ENCODE results near the gene CENPI.
A peak's percentile ranks its signal among the peaks of the same experiment; 100 is the strongest.
"Not testable (repeated sequence)": the region's sequence is repeated elsewhere in the genome, so short reads cannot be mapped to it uniquely, and the experiment has no call there.

Gene CENPI, protein sequence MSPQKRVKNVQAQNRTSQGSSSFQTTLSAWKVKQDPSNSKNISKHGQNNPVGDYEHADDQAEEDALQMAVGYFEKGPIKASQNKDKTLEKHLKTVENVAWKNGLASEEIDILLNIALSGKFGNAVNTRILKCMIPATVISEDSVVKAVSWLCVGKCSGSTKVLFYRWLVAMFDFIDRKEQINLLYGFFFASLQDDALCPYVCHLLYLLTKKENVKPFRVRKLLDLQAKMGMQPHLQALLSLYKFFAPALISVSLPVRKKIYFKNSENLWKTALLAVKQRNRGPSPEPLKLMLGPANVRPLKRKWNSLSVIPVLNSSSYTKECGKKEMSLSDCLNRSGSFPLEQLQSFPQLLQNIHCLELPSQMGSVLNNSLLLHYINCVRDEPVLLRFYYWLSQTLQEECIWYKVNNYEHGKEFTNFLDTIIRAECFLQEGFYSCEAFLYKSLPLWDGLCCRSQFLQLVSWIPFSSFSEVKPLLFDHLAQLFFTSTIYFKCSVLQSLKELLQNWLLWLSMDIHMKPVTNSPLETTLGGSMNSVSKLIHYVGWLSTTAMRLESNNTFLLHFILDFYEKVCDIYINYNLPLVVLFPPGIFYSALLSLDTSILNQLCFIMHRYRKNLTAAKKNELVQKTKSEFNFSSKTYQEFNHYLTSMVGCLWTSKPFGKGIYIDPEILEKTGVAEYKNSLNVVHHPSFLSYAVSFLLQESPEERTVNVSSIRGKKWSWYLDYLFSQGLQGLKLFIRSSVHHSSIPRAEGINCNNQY

DNA sequence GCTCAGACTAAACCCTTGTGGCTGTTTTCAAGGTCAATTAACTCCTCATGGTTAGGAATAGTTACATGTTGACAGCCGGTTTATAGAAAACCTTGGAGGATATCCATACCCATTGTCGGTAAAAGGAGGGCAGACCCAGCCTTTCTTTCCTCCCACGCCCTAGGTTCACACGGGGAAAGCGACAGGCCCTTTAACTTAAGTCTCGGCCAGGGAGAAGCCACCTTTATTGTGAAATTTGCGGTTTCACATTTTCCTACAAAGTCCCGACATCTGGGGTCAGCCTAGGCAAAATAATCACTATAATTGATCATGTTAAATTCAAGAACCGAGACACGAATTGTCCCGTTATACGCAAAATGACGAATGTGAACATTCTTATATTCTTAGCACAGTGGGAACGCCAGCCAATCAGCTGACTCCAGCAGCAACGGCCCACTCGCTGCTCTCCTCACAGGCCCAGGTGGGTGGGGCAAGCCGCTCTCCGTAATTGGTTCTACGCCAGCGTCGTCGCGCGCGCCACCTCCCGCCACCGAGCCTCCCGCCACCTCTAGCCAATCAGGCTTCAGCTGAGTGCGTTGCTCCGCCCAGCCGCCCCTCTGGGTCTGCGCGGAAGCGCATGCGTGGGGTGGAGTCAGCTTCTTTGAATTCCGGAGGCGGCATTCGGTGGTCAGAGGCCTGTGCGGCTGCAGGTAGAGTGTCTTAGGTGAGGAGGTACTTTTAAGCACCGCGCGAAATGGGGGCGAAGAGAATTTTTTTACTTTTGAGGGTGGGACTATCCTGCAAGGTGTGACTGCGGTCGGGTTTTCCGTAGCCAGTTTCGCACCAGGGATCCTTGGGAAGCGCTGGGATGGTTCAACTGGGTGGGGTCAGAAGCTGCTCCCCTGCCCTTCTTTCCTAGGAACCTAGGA lies at the start of gene CENPI:
TSS of gene CENPI (plus strand) at position 659 of the 908 bp plus-strand sequence. CDS start 2,867 bp downstream, outside the sequence.
- in situ Hi-C loops (cut with MboI; ENCODE audit: low sequenced_read_pairs, unreplicated experiment): no loop called here
- no peak for TF ChIP-seq CTCF (IDR thresholded peaks at IDR 0.05; ENCODE audit: borderline replicate concordance, control extremely low read depth, extremely low read depth, insufficient read depth, missing control alignments)
- peak; percentile 93 for DNase-seq (ENCODE audit: low spot score)

GRCh38 chrX:101051153-101051548 lies 46.9 kb upstream of the CENPI start:
- no peak for DNase-seq (ENCODE audit: low spot score)
- no peak for TF ChIP-seq CTCF (IDR thresholded peaks at IDR 0.05; ENCODE audit: borderline replicate concordance, control extremely low read depth, extremely low read depth, insufficient read depth, missing control alignments)
- in situ Hi-C loops (cut with MboI; ENCODE audit: low sequenced_read_pairs, unreplicated experiment): no loop called here

GRCh38 chrX:101051549-101052302 lies 46.3 kb upstream of the CENPI start, which contains the start of gene TRMT2B:
TSS of gene TRMT2B (minus strand) at chrX:101052111. CDS start at chrX:101042289, 9,822 bp downstream.
- TF ChIP-seq CTCF (IDR thresholded peaks at IDR 0.05; ENCODE audit: borderline replicate concordance, control extremely low read depth, extremely low read depth, insufficient read depth, missing control alignments): no peak
- in situ Hi-C loops (cut with MboI; ENCODE audit: low sequenced_read_pairs, unreplicated experiment): no loop called here
- peak; percentile 75 for DNase-seq (ENCODE audit: low spot score)

GRCh38 chrX:101056551-101056950 lies 41.5 kb upstream of the CENPI start:
- in situ Hi-C loops (cut with MboI; ENCODE audit: low sequenced_read_pairs, unreplicated experiment); DNase-seq (ENCODE audit: low spot score): not testable (repeated sequence)

GRCh38 chrX:101057093-101057714 lies 40.8 kb upstream of the CENPI start:
- TF ChIP-seq CTCF (IDR thresholded peaks at IDR 0.05; ENCODE audit: borderline replicate concordance, control extremely low read depth, extremely low read depth, insufficient read depth, missing control alignments): no peak
- in situ Hi-C loops (cut with MboI; ENCODE audit: low sequenced_read_pairs, unreplicated experiment): no loop called here
- DNase-seq (ENCODE audit: low spot score): peak; percentile 53

DNA sequence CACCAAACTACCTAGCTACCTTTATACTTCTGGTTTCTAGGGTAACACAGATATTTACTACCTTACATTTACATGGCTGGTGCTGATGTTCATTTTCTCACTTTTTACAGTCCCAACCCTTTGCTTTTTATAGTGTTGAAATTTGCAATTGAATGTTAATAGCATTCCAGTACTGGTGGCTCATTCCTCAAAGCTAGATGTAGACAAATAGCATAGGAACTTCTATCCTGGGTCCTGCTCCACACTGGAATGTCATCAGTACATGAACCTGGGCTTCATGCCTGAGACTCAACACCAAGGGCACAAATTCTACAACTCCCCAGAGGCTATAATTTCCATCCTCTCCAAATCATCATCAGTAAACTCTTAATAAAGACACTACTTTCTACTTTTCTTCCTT lies 35.8 kb upstream of the CENPI start:
- DNase-seq (ENCODE audit: low spot score): no peak
- in situ Hi-C loops (cut with MboI; ENCODE audit: low sequenced_read_pairs, unreplicated experiment): no loop called here
- TF ChIP-seq CTCF (IDR thresholded peaks at IDR 0.05; ENCODE audit: borderline replicate concordance, control extremely low read depth, extremely low read depth, insufficient read depth, missing control alignments): no peak

Data from GM13976 (cell line).